ENCODE measurements around the gene ENTHD1.

ENTHD1 gene

GRCh38 chr22:39718921-39719475 is 174.6 kb downstream of the ENTHD1 start:
- in situ Hi-C loops (cut with MboI; ENCODE audit: low sequenced_read_pairs) = no loop called here

- in situ Hi-C loops (cut with MboI; ENCODE audit: low sequenced_read_pairs) = no loop called here
These were observed 175.4 kb downstream of the ENTHD1 start for GRCh38 chr22:39718206-39718605.

- in situ Hi-C loops (cut with MboI; ENCODE audit: low sequenced_read_pairs) = no loop called here
These were observed 176.5 kb downstream of the ENTHD1 start for GRCh38 chr22:39717099-39717498.

GRCh38 chr22:39716534-39716933 is 177.0 kb downstream of the ENTHD1 start:
- in situ Hi-C loops (cut with MboI; ENCODE audit: low sequenced_read_pairs) = no loop called here

- in situ Hi-C loops (cut with MboI; ENCODE audit: low sequenced_read_pairs) = no loop called here
These were observed 177.6 kb downstream of the ENTHD1 start for GRCh38 chr22:39715778-39716495.

- in situ Hi-C loops (cut with MboI; ENCODE audit: low sequenced_read_pairs) = no loop called here
These were observed 179.2 kb downstream of the ENTHD1 start for GRCh38 chr22:39714321-39714720.

GRCh38 chr22:39713799-39714290 is 179.7 kb downstream of the ENTHD1 start:
- in situ Hi-C loops (cut with MboI; ENCODE audit: low sequenced_read_pairs) = no loop called here

- in situ Hi-C loops (cut with MboI; ENCODE audit: low sequenced_read_pairs) = no loop called here
These were observed 180.6 kb downstream of the ENTHD1 start for GRCh38 chr22:39712751-39713525.

GRCh38 chr22:39712081-39712480 is 181.5 kb downstream of the ENTHD1 start:
- in situ Hi-C loops (cut with MboI; ENCODE audit: low sequenced_read_pairs) = no loop called here

- in situ Hi-C loops (cut with MboI; ENCODE audit: low sequenced_read_pairs) = no loop called here
These were observed 183.0 kb downstream of the ENTHD1 start for GRCh38 chr22:39710380-39711150.

GRCh38 chr22:39707816-39708215 is 185.7 kb downstream of the ENTHD1 start:
- in situ Hi-C loops (cut with MboI; ENCODE audit: low sequenced_read_pairs) = no loop called here

GRCh38 chr22:39707351-39707750 is 186.2 kb downstream of the ENTHD1 start:
- in situ Hi-C loops (cut with MboI; ENCODE audit: low sequenced_read_pairs) = no loop called here

- in situ Hi-C loops (cut with MboI; ENCODE audit: low sequenced_read_pairs) = no loop called here
These were observed 187.0 kb downstream of the ENTHD1 start for GRCh38 chr22:39706376-39707140.

GRCh38 chr22:39705386-39705785 is 188.2 kb downstream of the ENTHD1 start:
- in situ Hi-C loops (cut with MboI; ENCODE audit: low sequenced_read_pairs) = no loop called here

GRCh38 chr22:39703928-39704639 is 189.5 kb downstream of the ENTHD1 start:
- in situ Hi-C loops (cut with MboI; ENCODE audit: low sequenced_read_pairs) = no loop called here

- in situ Hi-C loops (cut with MboI; ENCODE audit: low sequenced_read_pairs) = no loop called here
These were observed 190.5 kb downstream of the ENTHD1 start for GRCh38 chr22:39703091-39703490.

GRCh38 chr22:39700565-39700964 is 193.0 kb downstream of the ENTHD1 start:
- in situ Hi-C loops (cut with MboI; ENCODE audit: low sequenced_read_pairs) = no loop called here

- in situ Hi-C loops (cut with MboI; ENCODE audit: low sequenced_read_pairs) = no loop called here
These were observed 193.8 kb downstream of the ENTHD1 start for GRCh38 chr22:39699631-39700360.

Measured in hTERT RPE-1 (cell line).